Measurements from ENCODE around the gene APOBEC3H. TPM values are rescaled to one million over a fixed set of nuclear protein-coding genes. Genes with fewer than 3 reads are reported as not detected.

APOBEC3H gene
- total and polyA plus RNA-seq, 2 donors from 2014 or later, result 0.79 TPM; not detected in 1

GRCh38 chr22:39139933-39140332, 42.9 kb downstream of the APOBEC3H start:
- FAIRE-seq, result no peak

GRCh38 chr22:39142088-39142680, 45.1 kb downstream of the APOBEC3H start:
- TF ChIP-seq CTCF (IDR thresholded peaks at IDR 0.05; ENCODE audit: borderline replicate concordance, extremely low read depth, insufficient read depth), result no peak
- H3K9me3 ChIP-seq (ENCODE audit: control insufficient read depth in 2 of 3, insufficient read depth in 1 of 3, low read length in 3 of 3), result no peaks in the 10 kb centered on the region
- peaks cover 0 to 22% (median 8%) of the 10 kb centered on the region in 3 donors for H3K4me1 ChIP-seq (ENCODE audit: control insufficient read depth in 2 of 3, insufficient read depth in 2 of 3, low read depth in 1 of 3, low read length in 3 of 3)
- intact Hi-C loops (cut with DNase I), result no loop called here
- H3K36me3 ChIP-seq (ENCODE audit: control insufficient read depth in 2 of 3, insufficient read depth in 3 of 3, low read length in 3 of 3), result no peaks in the 10 kb centered on the region
- no peak for FAIRE-seq
- no peaks in the 10 kb centered on the region for H3K27me3 ChIP-seq (ENCODE audit: control insufficient read depth, insufficient read depth, low read length)
- H3K9ac ChIP-seq (ENCODE audit: low read length in 3 of 3), result no peak overlapping the region
- H3K27ac ChIP-seq (ENCODE audit: low read depth in 2 of 2, low read length in 2 of 2), result no peak overlapping the region
- H3K4me3 ChIP-seq (ENCODE audit: low read length in 3 of 3), result no peak overlapping the region
- no peak for DNase-seq

More at GRCh38 chr22:39139933-39140332, 42.9 kb downstream of the APOBEC3H start:
- DNase-seq, result no peak
- TF ChIP-seq CTCF (IDR thresholded peaks at IDR 0.05; ENCODE audit: borderline replicate concordance, extremely low read depth, insufficient read depth), result no peak
- Histone ChIP-seq H3K4me3 (ENCODE audit: low read length in 3 of 3) (no peak overlapping the region), H3K27ac (ENCODE audit: low read depth in 2 of 2, low read length in 2 of 2) (no peak overlapping the region), H3K9me3 (ENCODE audit: control insufficient read depth in 2 of 3, insufficient read depth in 1 of 3, low read length in 3 of 3) (no peaks in the 10 kb centered on the region), H3K36me3 (ENCODE audit: control insufficient read depth in 2 of 3, insufficient read depth in 3 of 3, low read length in 3 of 3) (no peaks in the 10 kb centered on the region), H3K27me3 (ENCODE audit: control insufficient read depth, insufficient read depth, low read length) (no peaks in the 10 kb centered on the region), H3K4me1 (ENCODE audit: control insufficient read depth in 2 of 3, insufficient read depth in 2 of 3, low read depth in 1 of 3, low read length in 3 of 3) (peaks cover 0 to 12% (median 0%) of the 10 kb centered on the region in 3 donors), H3K9ac (ENCODE audit: low read length in 3 of 3) (no peak overlapping the region)
- intact Hi-C loops (cut with DNase I), result no loop called here

- peak overlapping the region; percentile 39 to 82 (median 77) for H3K9ac ChIP-seq (ENCODE audit: low read length in 3 of 3)
- no peak for FAIRE-seq
Measured at GRCh38 chr22:39144101-39144767, 47.2 kb downstream of the APOBEC3H start.

More at GRCh38 chr22:39144101-39144767, 47.2 kb downstream of the APOBEC3H start:
- H3K36me3 ChIP-seq (ENCODE audit: control insufficient read depth in 2 of 3, insufficient read depth in 3 of 3, low read length in 3 of 3), result peaks cover 0 to 2% (median under 1%) of the 10 kb centered on the region in 3 donors
- TF ChIP-seq CTCF (IDR thresholded peaks at IDR 0.05; ENCODE audit: borderline replicate concordance, extremely low read depth, insufficient read depth), result no peak
- intact Hi-C loops (cut with DNase I), result no loop called here
- peak overlapping the region; percentile 54 to 92 (median 89) for H3K4me3 ChIP-seq (ENCODE audit: low read length in 3 of 3)
- DNase-seq, result peak in 2 of 5 donors; percentile 48 to 83
- no peaks in the 10 kb centered on the region for H3K9me3 ChIP-seq (ENCODE audit: control insufficient read depth in 2 of 3, insufficient read depth in 1 of 3, low read length in 3 of 3)
- no peaks in the 10 kb centered on the region for H3K27me3 ChIP-seq (ENCODE audit: control insufficient read depth, insufficient read depth, low read length)
- peak overlapping the region; percentile 67 to 69 for H3K27ac ChIP-seq (ENCODE audit: low read depth in 2 of 2, low read length in 2 of 2)
- H3K4me1 ChIP-seq (ENCODE audit: control insufficient read depth in 2 of 3, insufficient read depth in 2 of 3, low read depth in 1 of 3, low read length in 3 of 3), result peaks cover 0 to 31% (median 10%) of the 10 kb centered on the region in 3 donors
